GM19395 (cell line): Measurements from ENCODE around the gene PMEPA1.
A peak's percentile ranks its signal among the peaks of the same experiment; 100 is the strongest.

Source experiments
- ATAC-seq: cut with Tn5 transposase; IDR thresholded peaks from one replicate; pipeline ENCODE4 v1.9.1; 2021; ENCODE audit warnings: mild to moderate bottlenecking, moderate library complexity; ENCODE audit not compliant: unreplicated experiment

The PMEPA1 gene, protein sequence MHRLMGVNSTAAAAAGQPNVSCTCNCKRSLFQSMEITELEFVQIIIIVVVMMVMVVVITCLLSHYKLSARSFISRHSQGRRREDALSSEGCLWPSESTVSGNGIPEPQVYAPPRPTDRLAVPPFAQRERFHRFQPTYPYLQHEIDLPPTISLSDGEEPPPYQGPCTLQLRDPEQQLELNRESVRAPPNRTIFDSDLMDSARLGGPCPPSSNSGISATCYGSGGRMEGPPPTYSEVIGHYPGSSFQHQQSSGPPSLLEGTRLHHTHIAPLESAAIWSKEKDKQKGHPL

DNA sequence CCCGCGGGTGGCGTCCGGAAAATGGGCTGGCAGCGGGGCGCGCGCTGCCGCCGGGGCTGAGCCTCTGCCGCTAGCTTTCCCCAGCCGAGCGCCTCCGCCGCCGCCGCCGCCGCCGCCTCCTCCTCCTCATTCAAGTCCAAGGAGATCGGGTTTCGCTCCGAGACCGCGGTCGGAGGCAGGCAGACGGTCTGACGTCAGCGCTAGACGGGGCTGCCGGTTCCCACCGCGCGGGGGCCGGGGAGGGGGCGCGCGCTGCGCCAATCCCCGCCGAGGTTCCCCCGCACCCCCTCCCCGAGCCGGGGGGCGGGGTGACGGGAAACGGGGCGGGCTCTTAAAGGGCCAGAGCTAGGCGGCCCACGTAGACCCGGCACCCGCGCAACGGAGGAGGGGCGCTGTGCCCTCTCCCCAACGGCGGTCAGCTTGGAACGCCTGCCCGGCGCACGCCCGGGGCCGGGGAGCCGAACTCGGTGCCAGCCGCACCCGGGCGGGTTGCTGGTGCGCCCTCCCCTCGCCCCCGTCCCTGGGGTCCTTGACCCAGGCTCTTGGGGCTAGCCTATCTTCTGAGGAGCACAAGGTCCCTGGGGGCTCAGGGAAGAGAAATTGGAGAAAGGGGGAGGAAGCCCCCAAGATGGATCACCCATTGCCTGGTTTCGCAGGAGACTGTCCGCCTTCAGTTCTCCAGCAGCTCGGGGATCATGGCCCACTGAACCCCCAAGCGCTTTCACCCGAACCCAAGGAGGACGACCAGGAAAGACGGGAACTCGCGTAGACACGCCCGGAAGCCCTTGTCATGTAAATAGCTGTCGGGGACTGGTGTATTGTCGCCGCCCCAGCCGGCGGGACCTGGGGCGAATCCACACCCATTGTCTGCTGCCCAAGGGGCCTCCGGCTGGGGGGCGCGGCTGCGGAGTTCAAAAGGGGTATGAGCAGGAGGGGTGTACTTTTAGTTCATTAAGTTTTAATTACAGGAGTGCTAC, at the start of gene PMEPA1:
TSS of gene PMEPA1 (minus strand) at position 193 of the 977 bp plus-strand sequence. CDS start 433 bp downstream, outside the sequence.
- peak; percentile 77 for ATAC-seq

DNA sequence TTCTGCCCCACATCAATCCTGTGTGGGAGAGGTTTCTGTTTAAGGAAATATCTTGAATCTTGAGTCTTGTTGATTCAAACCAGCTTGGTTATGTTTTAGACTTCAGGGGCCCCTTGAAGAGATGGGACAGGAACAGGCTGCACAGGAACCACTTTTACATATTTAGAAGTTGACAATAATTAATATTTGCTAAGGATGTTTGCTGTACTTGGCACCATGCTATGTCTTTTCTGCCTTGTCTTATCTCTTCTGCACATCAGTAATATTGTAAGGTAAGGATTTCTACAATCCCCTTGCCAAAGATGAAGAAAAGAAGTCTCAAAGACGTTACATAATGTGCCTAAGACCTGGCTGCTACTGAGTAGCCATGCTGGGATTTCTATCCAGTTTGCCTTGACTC, 48.0 kb upstream of the PMEPA1 start:
- ATAC-seq = no peak

DNA sequence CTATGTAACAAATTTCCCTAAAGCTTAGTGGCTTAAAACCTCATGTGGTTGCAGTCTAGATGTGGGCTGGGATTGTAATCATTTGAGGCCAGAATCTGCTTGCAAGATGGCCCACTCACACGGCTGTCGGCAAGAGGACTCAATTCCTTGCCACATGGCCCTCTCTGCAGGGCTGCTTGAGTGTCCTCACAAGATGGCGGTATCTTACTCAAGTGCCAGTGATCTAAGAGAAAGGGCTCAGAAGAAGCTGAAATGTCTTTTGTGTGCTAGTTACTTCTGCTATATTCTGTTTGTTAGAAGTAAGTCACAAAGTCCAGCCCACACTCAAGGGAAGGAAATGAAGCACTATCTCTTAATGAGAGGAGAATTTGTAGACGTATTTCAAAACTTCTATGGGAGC, 47.1 kb upstream of the PMEPA1 start:
- ATAC-seq = no peak

DNA sequence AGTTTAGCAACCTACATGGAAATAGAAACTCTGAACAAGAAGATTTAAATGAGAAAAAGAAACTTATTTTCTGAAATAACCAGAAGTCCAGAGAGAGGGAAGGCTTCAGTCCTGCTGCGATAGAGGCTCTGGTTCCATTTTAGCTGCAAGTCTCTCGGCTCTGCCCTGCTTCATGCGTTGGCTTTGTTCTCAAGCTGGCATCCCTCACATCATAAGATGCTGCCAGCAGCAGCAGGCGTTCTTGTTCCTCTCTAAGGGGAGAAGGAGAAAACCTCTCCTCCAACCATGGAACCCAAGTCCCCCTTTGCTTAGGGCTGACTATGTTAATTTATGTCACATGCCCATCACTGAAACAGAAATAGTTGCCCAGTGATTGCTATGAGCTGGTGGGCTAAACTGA, 46.4 kb upstream of the PMEPA1 start:
- no peak for ATAC-seq

DNA sequence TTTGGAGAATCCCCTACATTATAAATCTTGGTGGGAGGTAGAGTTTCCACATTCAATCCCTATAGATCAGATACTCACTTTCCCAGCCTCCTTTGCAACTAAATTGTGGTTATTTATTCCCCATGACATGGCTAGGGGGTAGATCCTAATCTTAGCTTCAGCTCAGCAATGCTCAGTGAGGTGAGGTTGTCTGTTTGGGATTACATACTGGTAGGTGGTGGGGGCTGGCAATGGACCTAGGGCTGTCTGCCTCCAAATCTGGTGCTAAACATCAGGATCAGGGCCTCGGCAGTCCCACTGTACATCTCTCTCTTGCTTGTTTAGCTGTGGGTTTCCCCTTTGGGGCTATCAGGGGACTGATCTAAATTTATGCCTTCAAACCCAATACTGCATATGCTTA, 45.8 kb upstream of the PMEPA1 start:
- ATAC-seq = no peak

DNA sequence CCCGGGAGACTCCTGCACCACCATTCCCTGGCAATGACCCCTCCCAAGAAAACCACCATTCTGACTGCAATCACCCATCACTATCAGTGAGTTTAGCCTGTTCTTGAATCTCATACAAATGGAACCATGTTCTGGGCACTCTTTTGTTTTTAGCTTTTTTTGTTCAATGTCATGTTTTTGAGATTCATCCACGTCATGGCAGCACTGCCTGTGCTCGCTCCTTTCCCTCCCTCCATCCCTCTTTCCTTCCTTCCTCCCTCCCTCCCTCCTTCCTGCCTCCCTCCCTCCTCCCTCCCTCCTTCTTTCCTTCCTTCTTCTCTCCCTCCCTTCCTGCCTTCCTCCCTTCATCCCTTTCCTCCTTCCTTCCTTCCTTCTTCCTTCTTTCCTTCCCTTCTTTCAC, 44.4 kb upstream of the PMEPA1 start:
- ATAC-seq = no peak

DNA sequence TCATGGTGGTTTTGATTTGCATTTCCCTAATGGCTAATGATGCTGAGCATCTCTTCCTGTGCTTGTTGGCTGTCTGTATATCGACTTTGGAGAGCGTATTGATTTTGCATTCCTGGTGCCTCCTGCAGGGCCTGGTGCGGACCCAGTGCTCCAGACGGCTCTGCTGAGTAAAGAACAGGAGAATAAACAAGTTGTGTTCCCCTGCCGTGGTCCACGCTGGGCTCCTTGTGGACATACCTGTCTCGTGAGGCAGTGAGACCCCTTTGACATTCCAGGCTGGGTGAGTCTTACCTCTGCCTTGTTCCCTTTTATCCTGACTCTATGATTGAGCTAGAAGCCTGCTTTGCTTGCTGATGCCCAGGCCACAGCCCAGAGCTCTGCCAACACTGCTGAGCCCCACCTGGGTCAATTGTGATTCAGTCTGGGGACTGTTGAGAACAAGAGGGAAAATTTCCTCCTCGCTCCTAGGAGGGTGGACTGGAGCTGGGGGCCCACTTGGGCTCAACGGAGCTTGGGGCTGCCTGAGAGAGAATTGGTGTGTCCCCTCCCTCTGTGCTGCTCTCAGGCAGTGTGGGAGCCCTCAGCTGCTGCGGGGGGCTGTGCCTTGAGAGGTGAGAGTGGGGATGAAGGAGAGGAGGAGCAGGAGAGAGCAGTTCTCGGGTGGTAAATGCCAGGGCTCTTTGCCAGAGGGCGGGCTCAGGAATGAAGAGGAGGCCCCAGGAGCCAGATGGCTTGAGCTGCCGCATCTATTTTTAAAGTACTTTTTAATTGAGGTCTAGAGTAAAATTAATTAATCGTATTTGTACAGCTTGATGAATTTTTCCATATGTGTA, 43.7 kb upstream of the PMEPA1 start:
- ATAC-seq = no peak

DNA sequence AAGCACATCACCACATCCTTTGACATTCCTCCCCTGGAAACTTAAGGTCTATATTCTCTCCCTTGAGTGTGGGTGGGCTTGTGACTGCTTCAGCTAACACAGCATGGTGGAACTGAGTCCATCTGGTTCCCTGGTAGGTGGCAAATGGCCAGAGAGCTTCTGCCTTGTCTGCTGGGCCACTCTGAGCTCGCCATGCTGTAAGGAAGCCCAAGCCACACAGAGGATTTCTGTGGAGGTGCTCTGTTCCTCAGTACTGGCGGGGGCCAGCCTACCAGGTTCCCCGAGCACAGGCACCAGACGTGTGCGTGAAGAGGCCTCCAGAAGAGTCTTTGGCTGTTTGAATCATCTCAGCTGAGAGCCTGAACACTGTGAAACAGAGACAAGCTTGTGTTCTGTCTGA, 41.6 kb upstream of the PMEPA1 start:
- no peak for ATAC-seq

DNA sequence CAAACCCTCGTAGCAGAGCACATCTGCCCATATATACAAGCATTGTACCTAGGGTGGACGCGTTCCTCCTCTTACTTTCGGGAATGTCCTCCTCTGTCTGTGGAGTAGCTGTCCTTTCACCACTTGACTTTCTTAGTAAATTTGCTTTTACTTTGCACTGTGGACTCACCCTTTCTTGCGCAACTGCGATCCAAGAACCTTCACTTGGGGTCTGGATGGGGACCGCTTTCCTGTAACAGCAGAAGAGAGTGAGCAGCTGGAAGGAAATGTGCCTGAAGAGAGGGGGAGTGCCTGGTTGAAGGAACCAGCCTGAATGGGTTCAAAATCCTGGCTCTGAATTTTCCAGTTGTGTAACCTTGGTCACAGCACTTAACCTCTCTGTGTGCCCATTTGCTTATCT, 40.1 kb upstream of the PMEPA1 start:
- no peak for ATAC-seq

DNA sequence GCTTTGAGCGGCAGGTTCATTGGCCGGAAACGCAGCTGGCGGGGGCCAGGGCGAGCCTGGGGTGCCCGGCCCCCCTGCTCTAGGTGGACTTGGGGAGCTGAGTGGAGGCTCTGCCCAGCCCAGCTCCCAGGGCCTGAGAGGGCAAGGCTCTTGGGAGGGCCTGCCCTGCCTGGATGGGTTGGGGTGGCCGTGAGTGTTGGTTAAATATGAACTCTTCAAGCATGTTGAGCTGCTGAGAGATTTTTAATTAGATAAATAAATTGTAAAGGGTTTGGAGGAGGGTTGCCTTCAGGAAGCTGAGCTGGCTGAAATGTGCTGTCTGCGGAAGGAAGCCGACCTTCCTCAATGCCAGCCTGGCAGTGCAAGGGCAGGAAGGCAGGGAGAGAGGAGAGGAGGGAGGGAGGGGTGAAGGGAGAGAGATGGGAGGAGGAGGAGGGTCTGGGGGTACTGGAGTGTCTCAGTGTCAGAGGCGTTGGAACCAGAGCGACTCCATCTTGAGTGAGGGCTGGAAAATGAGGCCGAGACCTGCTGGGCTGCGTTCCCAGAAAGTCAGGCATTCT, 39.4 kb upstream of the PMEPA1 start:
- ATAC-seq = no peak

DNA sequence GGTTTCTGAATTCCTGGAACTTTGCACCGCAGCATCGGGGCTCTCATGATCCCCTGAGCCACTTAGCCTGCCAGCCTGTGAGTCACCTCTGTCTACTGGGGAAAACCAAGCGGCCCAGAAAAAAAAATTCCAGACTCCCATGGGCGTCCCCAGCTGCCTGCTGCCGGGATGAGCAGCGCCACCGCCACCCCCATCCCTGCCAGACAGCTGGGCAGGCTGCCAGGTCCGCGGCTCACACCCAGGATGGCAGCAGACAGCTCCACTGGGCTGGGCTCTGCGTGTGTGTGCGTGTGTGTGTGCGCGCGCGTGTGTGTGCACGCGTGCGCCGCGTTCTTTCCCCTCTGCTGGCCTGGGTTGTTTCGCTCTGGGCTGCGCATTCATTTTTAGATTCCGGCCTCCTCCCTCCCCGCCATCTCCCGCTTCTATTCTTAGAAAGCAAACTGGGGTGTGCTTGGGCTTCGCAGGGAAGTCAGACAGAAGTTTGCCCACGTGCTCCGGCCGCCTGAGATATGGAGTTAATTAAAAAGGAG, 38.9 kb upstream of the PMEPA1 start:
- peak; percentile 53 for ATAC-seq

DNA sequence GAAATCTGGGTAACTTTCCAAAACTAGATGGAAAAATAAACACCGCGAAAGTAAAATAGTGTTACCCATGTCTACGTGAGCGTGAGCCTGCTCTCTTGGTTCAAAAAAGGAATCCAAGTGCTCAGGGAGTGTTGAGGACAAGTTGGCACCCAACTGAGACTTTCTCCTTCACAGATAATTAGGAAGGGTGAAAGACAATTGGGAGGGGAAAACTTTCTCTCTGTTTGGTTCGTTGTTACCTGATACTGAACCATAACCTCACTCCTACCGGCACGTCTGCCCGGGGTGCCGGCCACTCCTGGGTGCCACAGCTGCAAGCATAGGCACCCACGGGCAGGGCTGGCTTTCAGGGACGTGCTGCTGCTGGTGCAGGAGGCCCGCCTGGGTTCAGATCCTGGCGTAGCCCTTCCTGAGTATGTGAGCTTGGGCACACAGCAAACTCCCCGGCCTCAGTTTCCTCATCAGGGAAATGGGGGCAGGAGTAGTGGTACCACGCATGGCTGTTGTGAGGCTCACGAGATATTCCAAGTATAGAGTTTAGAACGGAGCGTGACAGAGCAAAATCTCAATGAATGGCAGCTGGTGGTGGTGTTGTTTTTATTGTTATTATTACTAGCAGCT, 38.2 kb upstream of the PMEPA1 start:
- no peak for ATAC-seq

DNA sequence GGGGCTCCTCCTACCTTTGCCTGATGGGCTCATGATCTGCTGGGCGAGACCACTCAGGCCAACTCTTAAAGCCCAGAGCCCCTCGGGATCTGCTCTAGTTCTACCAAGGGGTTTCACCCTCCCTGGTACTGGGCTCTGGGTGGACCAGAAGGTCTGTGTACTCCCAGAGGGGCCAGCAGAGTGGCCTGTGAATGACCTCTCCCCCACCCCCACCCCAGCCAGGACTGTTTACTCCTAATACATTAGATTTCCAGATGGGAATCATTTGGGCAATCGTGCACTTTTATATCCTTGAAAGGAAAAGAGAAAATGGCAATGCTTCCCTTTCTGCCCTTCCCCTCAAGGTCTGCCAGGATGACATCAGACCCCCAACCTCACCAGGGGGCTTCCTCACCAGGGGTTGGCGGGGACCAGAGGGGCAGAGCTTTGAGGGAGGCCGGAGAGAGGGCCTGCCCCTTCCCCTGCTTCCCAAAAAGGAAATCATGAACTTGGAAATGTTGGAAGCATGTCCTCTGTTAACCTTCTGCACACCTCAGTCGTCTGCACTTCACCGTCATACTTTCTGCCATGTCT, 37.1 kb upstream of the PMEPA1 start:
- no peak for ATAC-seq

DNA sequence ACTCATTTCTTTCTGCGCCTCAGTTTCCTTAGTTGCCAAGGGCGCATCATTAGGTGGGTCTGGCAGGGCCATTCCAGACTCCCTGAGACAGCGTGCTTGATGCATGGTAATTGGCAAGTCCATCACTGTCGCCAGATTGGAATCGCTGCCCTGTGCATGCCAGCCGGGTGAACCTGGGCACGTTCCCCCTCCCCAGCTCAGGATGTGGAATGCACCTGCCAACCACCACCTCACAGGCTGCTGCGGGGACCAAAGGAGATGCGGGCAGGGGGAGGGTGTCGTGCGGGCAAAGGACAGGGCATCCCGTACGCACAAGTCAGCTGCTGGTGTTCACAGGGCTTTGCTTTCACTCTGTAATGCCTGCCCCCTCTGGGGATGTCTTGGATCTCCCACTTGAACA, 36.4 kb upstream of the PMEPA1 start:
- ATAC-seq = no peak

DNA sequence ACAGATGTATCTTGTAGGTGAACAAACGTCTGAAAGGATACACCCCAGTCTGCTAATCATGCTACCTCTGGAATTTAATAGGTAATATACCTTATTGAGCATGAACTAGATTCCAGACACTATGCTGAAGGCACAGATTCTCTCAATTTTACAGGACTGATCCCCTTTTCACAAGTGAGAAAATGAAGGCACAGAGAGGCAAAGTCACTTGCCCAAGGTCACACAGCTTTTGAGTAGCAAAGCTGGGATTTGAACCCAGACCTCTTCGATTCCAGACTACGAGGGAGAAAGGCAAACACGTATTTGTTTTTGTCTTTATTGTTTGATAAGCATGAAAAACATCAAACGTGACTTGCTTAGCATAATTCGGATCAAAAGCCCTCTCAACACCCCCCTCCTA, 34.4 kb upstream of the PMEPA1 start:
- ATAC-seq = no peak

DNA sequence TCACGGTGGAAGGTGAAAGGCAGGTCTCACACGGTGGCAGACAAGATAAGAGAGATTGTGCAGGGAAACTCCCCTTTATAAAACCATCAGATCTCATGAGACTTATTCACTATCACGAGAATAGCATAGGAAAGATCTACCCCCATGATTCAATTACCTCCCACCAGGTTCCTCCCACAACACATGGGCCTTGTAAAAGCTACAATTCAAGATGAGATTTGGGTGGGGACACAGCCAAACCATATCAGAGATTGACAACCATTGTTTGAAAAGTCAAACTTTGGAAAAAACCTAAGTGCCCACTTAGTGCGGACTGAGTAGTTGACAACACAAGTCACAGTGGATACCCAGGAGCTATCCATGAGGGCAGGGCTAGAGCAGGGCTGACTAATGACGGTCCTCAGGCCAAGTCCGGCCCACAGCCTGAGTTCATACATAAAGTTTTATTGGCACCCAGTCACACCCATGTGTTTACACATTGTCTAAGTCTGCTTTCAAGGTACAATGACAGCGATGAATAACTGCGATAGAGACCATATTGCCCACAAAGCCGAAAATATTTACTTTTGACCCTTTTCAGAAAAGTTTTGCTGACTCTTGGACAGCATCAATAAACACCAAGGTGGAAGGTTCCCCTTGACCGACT, 33.8 kb upstream of the PMEPA1 start:
- ATAC-seq = no peak

DNA sequence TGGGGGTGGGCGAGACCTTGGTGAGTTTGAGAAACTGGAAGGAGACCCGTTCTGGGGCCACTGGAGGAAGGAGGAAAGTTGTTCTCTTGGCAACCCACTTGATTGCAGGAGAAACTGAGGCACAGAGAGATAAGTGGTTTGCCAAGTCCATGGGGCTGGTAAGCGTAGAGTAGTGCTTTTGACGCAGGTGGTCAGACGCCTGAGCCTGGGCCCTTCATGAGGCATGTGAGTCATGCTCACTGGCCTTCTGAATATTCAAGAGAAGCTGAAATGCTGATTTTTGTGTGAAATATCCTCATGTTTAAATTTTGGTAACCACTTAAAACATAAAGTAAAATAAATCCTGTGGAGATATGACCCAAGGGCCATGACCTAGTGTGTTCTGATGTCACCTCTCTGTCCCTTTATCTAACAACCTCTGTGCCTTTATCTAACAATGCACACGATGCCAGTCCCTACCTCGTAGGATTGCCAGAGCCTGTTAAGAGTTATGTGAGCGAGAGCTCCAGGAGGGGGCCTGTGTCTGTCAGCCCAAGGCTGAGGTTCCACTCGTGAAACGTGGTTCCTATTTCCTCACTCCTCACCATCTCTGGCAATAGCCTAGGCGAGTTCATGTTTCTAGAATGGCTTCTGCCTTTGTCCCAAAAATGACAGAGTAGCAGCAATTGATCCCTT, 32.8 kb upstream of the PMEPA1 start:
- no peak for ATAC-seq

DNA sequence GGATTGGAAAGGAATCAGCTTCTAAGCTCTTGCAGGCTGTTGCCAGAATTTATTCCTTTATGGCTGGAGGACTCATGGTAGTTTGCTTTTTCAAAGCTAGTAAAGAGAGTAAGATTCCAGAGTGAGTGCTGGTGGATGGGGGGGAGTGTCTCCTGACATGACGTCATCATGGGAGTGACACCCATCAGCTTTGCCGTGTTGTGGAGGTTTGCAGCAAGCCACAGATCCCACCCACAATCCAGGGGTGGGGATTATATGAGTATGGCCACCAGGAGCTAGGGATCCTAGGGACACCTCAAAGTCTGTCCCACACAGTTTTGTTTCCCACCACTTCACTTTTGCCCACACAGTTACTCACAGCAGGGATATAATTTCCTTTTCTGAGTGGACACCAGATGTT, 28.7 kb upstream of the PMEPA1 start:
- no peak for ATAC-seq

DNA sequence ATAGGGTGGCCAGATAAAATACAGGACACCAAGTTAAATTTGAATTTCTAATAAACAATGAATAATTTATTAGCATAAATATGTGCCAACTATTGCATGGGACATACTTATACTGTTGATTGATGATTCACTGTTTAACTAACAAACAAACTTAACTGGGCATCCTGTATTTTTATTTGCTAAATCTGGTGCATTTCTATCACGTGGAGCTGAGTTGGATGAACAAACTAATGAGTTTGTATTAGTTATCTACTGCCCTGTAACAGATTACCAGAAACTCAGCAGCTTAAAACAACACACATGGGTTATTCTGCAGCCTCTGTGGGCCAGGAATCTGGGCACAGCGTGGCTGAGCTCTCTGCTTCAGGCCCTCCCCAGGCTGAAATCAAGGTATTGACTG, 28.2 kb upstream of the PMEPA1 start:
- no peak for ATAC-seq
